HEK293 (cell line): Measurements from ENCODE around the gene SH3TC1.

ENCODE experiments used
- CTCF ChIA-PET: fragments of 350-600 bp; formaldehyde crosslinking; extraction: SDS; loops from one replicate; lab custom pipeline; 2021; ENCODE audit warnings: antibody characterized with exemption; lab: Yijun Ruan, JAX
- POLR2A ChIA-PET: fragments of 300-600 bp; formaldehyde crosslinking; extraction: SDS; loops from one replicate; lab custom pipeline; 2020; ENCODE audit warnings: antibody characterized with exemption, inconsistent platforms; lab: Yijun Ruan, JAX
- H3K27ac ChIP-seq: fragments of 200-500 bp; sonication (Bioruptor generic); 2 replicates; pipeline ENCODE4 v1.5.1; 2014; ENCODE audit warnings: low read depth, low read length, control low read depth, inconsistent platforms; ENCODE audit errors: extremely low read depth
- H3K36me3 ChIP-seq, 2 experiments: fragments of 200-500 bp in 1 of 2; sonication (Bioruptor generic) in 1 of 2; 1 replicate in 1 of 2; 2 replicates in 1 of 2; pipeline ENCODE4 v1.5.1; 2014 to 2017; ENCODE audit warnings: inconsistent platforms in 2 of 2, low read length in 2 of 2; ENCODE audit not compliant: control insufficient read depth in 2 of 2, insufficient read depth in 1 of 2
- H3K4me1 ChIP-seq: fragments of 200-500 bp; sonication (Bioruptor generic); 2 replicates; pipeline ENCODE4 v1.5.1; 2014; ENCODE audit warnings: mild to moderate bottlenecking, low read length, inconsistent platforms; ENCODE audit not compliant: control insufficient read depth, insufficient read depth
- H3K4me3 ChIP-seq: 2 replicates; pipeline ENCODE4 v1.5.1; 2011; ENCODE audit warnings: low read depth, mild to moderate bottlenecking, control low read depth, low read length, moderate library complexity
- H3K9me3 ChIP-seq: fragments of 200-500 bp; sonication (Bioruptor generic); 2 replicates; pipeline ENCODE4 v1.5.1; 2014; ENCODE audit warnings: low read depth, low read length, inconsistent platforms; ENCODE audit not compliant: control insufficient read depth, insufficient read depth
- EGR2 ChIP-seq: fragments of 450-650 bp; formaldehyde crosslinking; IDR thresholded peaks from 2 replicates; pipeline ENCODE4 v1.5.1; 2016; ENCODE audit warnings: low read depth, missing biosample characterization, missing genetic modification characterization
- GLI4 ChIP-seq: fragments of 450-650 bp; formaldehyde crosslinking; IDR thresholded peaks from 2 replicates; pipeline ENCODE4 v1.5.1; 2016; ENCODE audit warnings: missing biosample characterization, missing genetic modification characterization
- KLF1 ChIP-seq: fragments of 450-650 bp; formaldehyde crosslinking; IDR thresholded peaks from 2 replicates; pipeline ENCODE4 v1.5.1; 2016; ENCODE audit warnings: missing biosample characterization, missing genetic modification characterization
- YY1 ChIP-seq: fragments of 450-650 bp; formaldehyde crosslinking; IDR thresholded peaks from 2 replicates; pipeline ENCODE4 v1.5.1; 2018; ENCODE audit warnings: missing biosample characterization, missing genetic modification characterization
- ZBTB11 ChIP-seq: fragments of 450-650 bp; formaldehyde crosslinking; conservative IDR thresholded peaks from 2 replicates; pipeline ENCODE4 v1.5.1; 2016; ENCODE audit warnings: low read depth, missing biosample characterization, missing genetic modification characterization
- ZIC2 ChIP-seq: fragments of 450-650 bp; formaldehyde crosslinking; IDR thresholded peaks from 2 replicates; pipeline ENCODE4 v1.5.1; 2016; ENCODE audit warnings: missing biosample characterization, missing genetic modification characterization
- ZNF266 ChIP-seq: fragments of 450-650 bp; formaldehyde crosslinking; IDR thresholded peaks from 2 replicates; pipeline ENCODE4 v1.5.1; 2016; ENCODE audit warnings: missing biosample characterization, missing genetic modification characterization, low read depth
- ZNF280C ChIP-seq: fragments of 450-650 bp; formaldehyde crosslinking; IDR thresholded peaks from 2 replicates; pipeline ENCODE4 v1.5.1; 2016; ENCODE audit warnings: missing biosample characterization, missing genetic modification characterization
- ZSCAN4 ChIP-seq: fragments of 450-650 bp; formaldehyde crosslinking; IDR thresholded peaks from 2 replicates; pipeline ENCODE4 v1.5.1; 2017; ENCODE audit warnings: missing biosample characterization, missing genetic modification characterization
- TF ChIP-seq, protein P1 (sequence below): fragments of 450-650 bp; IDR thresholded peaks from 2 replicates; pipeline ENCODE4 v1.5.1; 2018; ENCODE audit warnings: missing biosample characterization, missing genetic modification characterization

Gene SH3TC1

DNA sequence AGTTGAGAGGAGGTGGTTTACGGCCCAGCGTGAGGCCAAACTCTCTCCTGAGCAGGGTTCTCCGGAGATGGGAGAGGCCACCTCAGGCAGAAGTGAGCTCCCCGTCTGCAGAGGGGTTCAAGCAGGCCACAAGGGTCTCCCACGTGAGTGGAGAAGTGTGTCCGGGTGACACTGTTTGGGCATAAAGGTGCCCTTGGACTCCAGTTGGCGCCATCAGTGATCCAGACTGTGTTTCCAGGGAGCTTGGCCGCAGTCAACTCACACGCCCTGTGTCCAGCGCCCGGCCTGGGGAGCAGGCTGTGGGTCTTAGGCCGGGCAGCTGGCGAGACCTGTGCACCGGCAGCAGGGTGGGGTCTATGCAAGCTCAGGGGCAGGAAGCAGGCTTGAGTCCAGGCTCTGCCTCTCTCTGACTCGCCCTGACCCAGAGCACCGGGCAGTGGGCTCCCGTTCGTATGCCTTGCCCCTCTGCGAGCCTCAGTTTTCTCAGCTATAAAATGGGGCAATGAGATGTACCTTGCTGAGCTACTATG, 45.9 kb downstream of the SH3TC1 start (continued):
- TF ChIP-seq ZBTB11 (no peak), ZIC2 (tag by site-specific recombination) (no peak)

DNA sequence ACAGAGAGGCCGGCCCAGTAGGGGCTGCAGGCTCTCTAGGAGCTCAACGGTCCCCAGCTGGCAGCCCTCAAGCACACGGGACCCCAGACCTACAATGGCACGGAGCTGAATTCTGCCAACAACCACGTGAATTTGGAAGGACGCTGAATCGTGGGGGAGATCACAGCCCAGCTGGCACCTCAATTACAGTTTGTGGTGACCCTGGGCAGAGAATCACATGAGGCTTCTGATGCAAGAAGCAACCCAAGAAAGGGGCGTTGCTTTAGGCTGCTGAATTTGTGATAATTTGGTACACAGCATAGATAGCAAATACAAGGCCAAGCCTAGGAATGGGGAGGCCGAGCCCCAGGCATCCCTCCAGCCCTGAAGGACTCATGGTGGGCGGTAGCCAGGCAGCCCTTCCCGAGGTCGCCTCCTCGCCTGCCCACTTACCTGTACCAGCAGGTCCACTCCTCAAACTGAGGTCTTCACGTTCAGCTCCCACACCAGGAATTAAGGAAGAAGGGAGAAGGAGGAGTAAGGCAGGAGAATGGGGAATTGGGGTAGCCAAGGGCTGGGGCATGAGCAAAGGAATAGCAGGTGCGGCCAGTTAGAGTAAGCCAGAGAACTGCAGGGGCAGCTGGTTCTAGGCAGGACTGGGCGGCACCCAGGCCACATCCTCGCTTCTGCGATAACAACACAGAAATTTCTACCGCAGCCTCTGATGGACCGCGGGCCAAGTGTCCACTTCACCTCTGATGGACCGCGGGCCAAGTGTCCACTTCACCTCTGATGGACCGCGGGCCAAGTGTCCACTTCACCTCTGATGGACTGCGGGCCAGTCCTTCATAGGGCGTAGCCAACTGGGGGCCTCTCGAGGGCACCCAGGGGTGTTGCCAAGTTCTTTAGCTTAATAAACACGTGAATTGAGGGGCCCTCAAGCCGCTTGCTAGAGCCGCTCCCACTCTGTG, 47.1 kb downstream of the SH3TC1 start:
- Histone ChIP-seq H3K4me1 (no peaks in the 10 kb centered on the region), H3K27ac (no peak overlapping the region), H3K36me3 (no peaks in the 10 kb centered on the region), H3K9me3 (no peaks in the 10 kb centered on the region)
- CTCF ChIA-PET = interaction anchor here (1.9 kb wide), 1 partner anchor 70 kb away, joined by 5 read pairs; no protein-coding TSS in a partner anchor
- no peak for TF ChIP-seq YY1
- TF ChIP-seq EGR2 = 0 out of 2 replicates have a peak, but pooled peaks have one; percentile 21
- no peak for TF ChIP-seq ZNF280C (tag by site-specific recombination)
- TF ChIP-seq, protein P1, sequence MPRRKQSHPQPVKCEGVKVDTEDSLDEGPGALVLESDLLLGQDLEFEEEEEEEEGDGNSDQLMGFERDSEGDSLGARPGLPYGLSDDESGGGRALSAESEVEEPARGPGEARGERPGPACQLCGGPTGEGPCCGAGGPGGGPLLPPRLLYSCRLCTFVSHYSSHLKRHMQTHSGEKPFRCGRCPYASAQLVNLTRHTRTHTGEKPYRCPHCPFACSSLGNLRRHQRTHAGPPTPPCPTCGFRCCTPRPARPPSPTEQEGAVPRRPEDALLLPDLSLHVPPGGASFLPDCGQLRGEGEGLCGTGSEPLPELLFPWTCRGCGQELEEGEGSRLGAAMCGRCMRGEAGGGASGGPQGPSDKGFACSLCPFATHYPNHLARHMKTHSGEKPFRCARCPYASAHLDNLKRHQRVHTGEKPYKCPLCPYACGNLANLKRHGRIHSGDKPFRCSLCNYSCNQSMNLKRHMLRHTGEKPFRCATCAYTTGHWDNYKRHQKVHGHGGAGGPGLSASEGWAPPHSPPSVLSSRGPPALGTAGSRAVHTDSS (tag by site-specific recombination) = no peak
- TF ChIP-seq ZIC2 (tag by site-specific recombination) = peak; percentile 74
- TF ChIP-seq GLI4 = no peak
- TF ChIP-seq, all 188 proteins: peak for 2
- no peak overlapping the region for H3K4me3 ChIP-seq
- POLR2A ChIA-PET = no interaction called here

GRCh38 chr4:8247047-8247930, 48.2 kb downstream of the SH3TC1 start:
- Histone ChIP-seq H3K9me3 (no peaks in the 10 kb centered on the region), H3K4me1 (no peaks in the 10 kb centered on the region), H3K27ac (no peak overlapping the region), H3K4me3 (no peak overlapping the region), H3K36me3 (no peaks in the 10 kb centered on the region)
- CTCF ChIA-PET = interaction anchor here (0.6 to 1.2 kb wide), 2 partner anchors 9 to 20 kb away, joined by 3 to 4 read pairs; no protein-coding TSS in a partner anchor
- POLR2A ChIA-PET = no interaction called here
- peak; percentile 67 for TF ChIP-seq KLF1 (tag by site-specific recombination)
- no peak for TF ChIP-seq ZNF266 (tag by site-specific recombination)
- no peak for TF ChIP-seq ZSCAN4
